ENCODE data around the gene TRUB2. TPM values are rescaled to one million over a fixed set of nuclear protein-coding genes. Genes with fewer than 3 reads are reported as not detected.

TRUB2 gene
- total RNA-seq, 2 experiments from 2014 or later, result 29.7 to 30.3 TPM

DNA sequence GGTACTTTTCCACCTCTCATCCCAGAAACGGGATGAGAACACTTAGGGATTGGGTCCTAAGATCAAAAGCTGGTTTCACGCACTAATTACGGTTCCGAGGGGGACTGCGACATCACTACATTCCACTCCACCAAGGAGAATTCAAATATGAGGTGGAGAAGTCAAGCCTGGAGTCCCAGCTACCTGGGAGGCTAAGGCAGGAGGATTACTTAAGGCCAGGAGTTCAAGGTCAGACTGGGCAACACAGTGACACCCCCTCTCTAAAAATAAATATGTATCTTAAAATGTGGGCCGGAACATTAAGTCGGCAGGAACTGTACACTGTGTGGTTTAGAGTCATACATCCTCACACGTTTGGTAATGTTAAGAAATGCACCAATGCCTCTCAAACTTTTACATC lies 48.0 kb downstream of the TRUB2 start:
- no peak for TF ChIP-seq EZH2phosphoT487 (IDR thresholded peaks at IDR 0.05; ENCODE audit: borderline replicate concordance, low read depth, low read length)
- TF ChIP-seq, protein P1, sequence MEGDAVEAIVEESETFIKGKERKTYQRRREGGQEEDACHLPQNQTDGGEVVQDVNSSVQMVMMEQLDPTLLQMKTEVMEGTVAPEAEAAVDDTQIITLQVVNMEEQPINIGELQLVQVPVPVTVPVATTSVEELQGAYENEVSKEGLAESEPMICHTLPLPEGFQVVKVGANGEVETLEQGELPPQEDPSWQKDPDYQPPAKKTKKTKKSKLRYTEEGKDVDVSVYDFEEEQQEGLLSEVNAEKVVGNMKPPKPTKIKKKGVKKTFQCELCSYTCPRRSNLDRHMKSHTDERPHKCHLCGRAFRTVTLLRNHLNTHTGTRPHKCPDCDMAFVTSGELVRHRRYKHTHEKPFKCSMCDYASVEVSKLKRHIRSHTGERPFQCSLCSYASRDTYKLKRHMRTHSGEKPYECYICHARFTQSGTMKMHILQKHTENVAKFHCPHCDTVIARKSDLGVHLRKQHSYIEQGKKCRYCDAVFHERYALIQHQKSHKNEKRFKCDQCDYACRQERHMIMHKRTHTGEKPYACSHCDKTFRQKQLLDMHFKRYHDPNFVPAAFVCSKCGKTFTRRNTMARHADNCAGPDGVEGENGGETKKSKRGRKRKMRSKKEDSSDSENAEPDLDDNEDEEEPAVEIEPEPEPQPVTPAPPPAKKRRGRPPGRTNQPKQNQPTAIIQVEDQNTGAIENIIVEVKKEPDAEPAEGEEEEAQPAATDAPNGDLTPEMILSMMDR (conservative IDR thresholded peaks at IDR 0.05; ENCODE audit: low read length), result no peak
- Histone ChIP-seq H3K79me2 (ENCODE audit: insufficient read depth, low read depth, low read length) (peaks cover 9% of the 10 kb centered on the region; the same call in 1 of the 2 replicates), H3K36me3 (ENCODE audit: insufficient read depth, low read length) (peaks cover 20% of the 10 kb centered on the region; the same call in 1 of the 2 replicates), H3K4me3 (ENCODE audit: low read depth, low read length, poor library complexity, severe bottlenecking) (no peak overlapping the region), H3K9me2 (ENCODE audit: insufficient read depth, low read length) (no peaks in the 10 kb centered on the region), H3K4me2 (ENCODE audit: low read length) (peak overlapping the region; percentile 100), H4K20me1 (ENCODE audit: insufficient read depth, low read length) (no peaks in the 10 kb centered on the region), H3K9me3 (ENCODE audit: low read length) (no peaks in the 10 kb centered on the region), H3K27ac (ENCODE audit: low read depth, low read length, poor library complexity, severe bottlenecking) (no peak overlapping the region), H3K4me1 (ENCODE audit: insufficient read depth, low read length, poor library complexity, severe bottlenecking) (peaks cover 16% of the 10 kb centered on the region), H2AFZ (ENCODE audit: low read length) (no peak overlapping the region)
- POLR2A ChIA-PET, result no interaction called here
- BruUV-seq (replicated peaks), result no TSS peak
- intact Hi-C loops (cut with micrococcal nuclease; ENCODE audit: unreplicated experiment), result no loop called here
- CTCF ChIA-PET (ENCODE audit: unreplicated experiment), result no interaction called here
- DNase-seq (ENCODE audit: low spot score), result no peak

DNA sequence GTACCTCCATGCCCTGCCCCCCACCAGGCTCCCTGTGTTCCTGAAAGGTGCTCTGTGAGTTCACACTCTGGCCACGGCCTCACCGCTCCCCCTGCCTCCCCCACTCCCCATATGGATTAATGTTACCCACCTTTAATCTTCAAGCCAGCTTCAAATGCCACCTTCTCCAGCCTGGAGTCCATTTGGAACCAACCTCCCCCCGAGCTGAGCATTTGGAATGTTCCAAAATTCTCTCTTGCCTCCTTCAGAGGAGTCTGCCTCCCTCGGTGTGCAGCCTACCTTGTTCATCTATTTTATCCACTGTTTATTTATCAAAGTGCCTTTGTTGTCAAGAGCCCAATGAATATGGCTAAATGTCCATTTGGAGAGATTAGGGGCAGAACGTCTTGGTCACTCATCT lies 50.7 kb downstream of the TRUB2 start:
- CTCF ChIA-PET (ENCODE audit: unreplicated experiment), result no interaction called here
- Histone ChIP-seq H3K27ac (ENCODE audit: low read depth, low read length, poor library complexity, severe bottlenecking) (no peak overlapping the region), H3K9me2 (ENCODE audit: insufficient read depth, low read length) (no peaks in the 10 kb centered on the region), H3K9me3 (ENCODE audit: low read length) (no peaks in the 10 kb centered on the region), H2AFZ (ENCODE audit: low read length) (no peak overlapping the region), H4K20me1 (ENCODE audit: insufficient read depth, low read length) (no peaks in the 10 kb centered on the region), H3K4me2 (ENCODE audit: low read length) (no peak overlapping the region), H3K4me3 (ENCODE audit: low read depth, low read length, poor library complexity, severe bottlenecking) (no peak overlapping the region), H3K36me3 (ENCODE audit: insufficient read depth, low read length) (peaks cover 20% of the 10 kb centered on the region; the same call in 1 of the 2 replicates), H3K4me1 (ENCODE audit: insufficient read depth, low read length, poor library complexity, severe bottlenecking) (peaks cover 10% of the 10 kb centered on the region), H3K79me2 (ENCODE audit: insufficient read depth, low read depth, low read length) (peaks cover 9% of the 10 kb centered on the region; the same call in 1 of the 2 replicates)
- BruUV-seq (replicated peaks), result no TSS peak
- intact Hi-C loops (cut with micrococcal nuclease; ENCODE audit: unreplicated experiment), result no loop called here
- POLR2A ChIA-PET, result interaction anchor here (0.7 kb wide), 2 partner anchors 28 to 75 kb away, joined by 3 to 4 read pairs; no protein-coding TSS in a partner anchor
- no peak for DNase-seq (ENCODE audit: low spot score)
- no peak for TF ChIP-seq EZH2phosphoT487 (IDR thresholded peaks at IDR 0.05; ENCODE audit: borderline replicate concordance, low read depth, low read length)
- TF ChIP-seq, protein P1 (conservative IDR thresholded peaks at IDR 0.05; ENCODE audit: low read length), result no peak

DNA sequence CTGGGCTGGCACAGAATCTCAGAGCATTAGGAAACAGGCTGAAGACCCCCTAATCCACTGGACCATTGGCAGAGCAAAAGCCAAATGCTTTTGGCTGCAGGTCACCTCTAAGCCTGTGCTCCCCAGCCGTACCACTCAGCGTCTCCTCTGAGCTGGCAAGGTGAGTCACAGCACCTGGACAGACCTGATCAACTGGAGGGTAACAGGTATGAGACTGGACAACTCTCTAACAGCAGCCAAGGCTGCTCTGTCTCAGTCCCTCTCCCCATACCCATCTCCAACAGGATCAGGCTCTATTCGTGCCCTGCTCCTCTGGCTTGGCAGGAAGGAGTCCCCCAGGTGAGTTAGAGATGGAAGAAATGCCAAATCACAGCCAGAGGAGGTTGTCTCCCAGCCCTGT lies 51.1 kb downstream of the TRUB2 start:
- CTCF ChIA-PET (ENCODE audit: unreplicated experiment), result no interaction called here

More for the DNA sequence above, 51.1 kb downstream of the TRUB2 start:
- H3K4me2 ChIP-seq (ENCODE audit: low read length), result no peak overlapping the region
- peaks cover 9% of the 10 kb centered on the region; the same call in 1 of the 2 replicates for H3K79me2 ChIP-seq (ENCODE audit: insufficient read depth, low read depth, low read length)
- no peaks in the 10 kb centered on the region for H3K9me2 ChIP-seq (ENCODE audit: insufficient read depth, low read length)
- H3K36me3 ChIP-seq (ENCODE audit: insufficient read depth, low read length), result peaks cover 20% of the 10 kb centered on the region; the same call in 1 of the 2 replicates
- no TSS peak for BruUV-seq (replicated peaks)
- DNase-seq (ENCODE audit: low spot score), result no peak
- no peak overlapping the region for H2AFZ ChIP-seq (ENCODE audit: low read length)
- no peak overlapping the region for H3K4me3 ChIP-seq (ENCODE audit: low read depth, low read length, poor library complexity, severe bottlenecking)
- H3K9me3 ChIP-seq (ENCODE audit: low read length), result no peaks in the 10 kb centered on the region
- POLR2A ChIA-PET, result interaction anchor here (0.7 kb wide), 1 partner anchor 75 kb away, joined by 3 read pairs; no protein-coding TSS in a partner anchor
- H4K20me1 ChIP-seq (ENCODE audit: insufficient read depth, low read length), result no peaks in the 10 kb centered on the region
- TF ChIP-seq, protein P1 (conservative IDR thresholded peaks at IDR 0.05; ENCODE audit: low read length), result no peak
- TF ChIP-seq EZH2phosphoT487 (IDR thresholded peaks at IDR 0.05; ENCODE audit: borderline replicate concordance, low read depth, low read length), result no peak
- H3K4me1 ChIP-seq (ENCODE audit: insufficient read depth, low read length, poor library complexity, severe bottlenecking), result peaks cover 10% of the 10 kb centered on the region
- no peak overlapping the region for H3K27ac ChIP-seq (ENCODE audit: low read depth, low read length, poor library complexity, severe bottlenecking)
- intact Hi-C loops (cut with micrococcal nuclease; ENCODE audit: unreplicated experiment), result no loop called here
